ENCODE data around the gene EIF2B5.
A peak's percentile ranks its signal among the peaks of the same experiment; 100 is the strongest.
"Not testable (repeated sequence)": the region's sequence is repeated elsewhere in the genome, so short reads cannot be mapped to it uniquely, and the experiment has no call there.

The EIF2B5 gene

GRCh38 chr3:184148076-184148475, 12.9 kb downstream of the EIF2B5 start:
- DNase-seq: no peak

GRCh38 chr3:184149123-184149522, 14.0 kb downstream of the EIF2B5 start:
- no peak for DNase-seq

- DNase-seq: peak in 1 of 2 experiments; percentile 34
These were observed 14.6 kb downstream of the EIF2B5 start for GRCh38 chr3:184149770-184150169.

GRCh38 chr3:184154885-184155643, 19.9 kb downstream of the EIF2B5 start, which contains the start of gene DVL3:
DVL3 (plus strand) TSS chr3:184155377; CDS start chr3:184155636, 259 bp downstream.
- DNase-seq: peak in 1 of 2 experiments; percentile 71

- DNase-seq: peak in 1 of 2 experiments; percentile 69
These were observed 20.7 kb downstream of the EIF2B5 start for GRCh38 chr3:184155644-184156521.

- peak in 1 of 2 experiments; percentile 45 for DNase-seq
These were observed 21.4 kb downstream of the EIF2B5 start for GRCh38 chr3:184156522-184156955.

GRCh38 chr3:184157206-184157605, 22.0 kb downstream of the EIF2B5 start:
- DNase-seq: no peak

- DNase-seq: no peak
These were observed 23.2 kb downstream of the EIF2B5 start for GRCh38 chr3:184158404-184158803.

GRCh38 chr3:184160456-184160855, 25.3 kb downstream of the EIF2B5 start:
- DNase-seq: no peak

- not testable (repeated sequence) for DNase-seq
These were observed 27.5 kb downstream of the EIF2B5 start for GRCh38 chr3:184162571-184163070.

GRCh38 chr3:184164648-184165330, 29.6 kb downstream of the EIF2B5 start:
- DNase-seq: no peak

GRCh38 chr3:184165543-184165942, 30.4 kb downstream of the EIF2B5 start:
- no peak for DNase-seq

GRCh38 chr3:184166671-184167070, 31.5 kb downstream of the EIF2B5 start:
- DNase-seq: no peak

- no peak for DNase-seq
These were observed 32.6 kb downstream of the EIF2B5 start for GRCh38 chr3:184167786-184168185.

- DNase-seq: no peak
These were observed 33.4 kb downstream of the EIF2B5 start for GRCh38 chr3:184168363-184169120.

- DNase-seq: no peak
These were observed 35.0 kb downstream of the EIF2B5 start for GRCh38 chr3:184169896-184170875.

GRCh38 chr3:184171562-184171961, 36.4 kb downstream of the EIF2B5 start:
- DNase-seq: no peak

- DNase-seq: no peak
These were observed 37.7 kb downstream of the EIF2B5 start for GRCh38 chr3:184172681-184173373.

- DNase-seq: no peak
These were observed 38.2 kb downstream of the EIF2B5 start for GRCh38 chr3:184173374-184173722.

- no peak for DNase-seq
These were observed 39.1 kb downstream of the EIF2B5 start for GRCh38 chr3:184174284-184174645.
